SK-N-SH (cell line): ENCODE results near the gene LPIN2. TPM values are rescaled to one million over a fixed set of nuclear protein-coding genes. Genes with fewer than 3 reads are reported as not detected.

Experiments
- CTCF ChIA-PET: fragments of 300-600, 350-600 bp; formaldehyde crosslinking; extraction: SDS; loops from one replicate; lab custom pipeline; 2021; lab: Yijun Ruan, JAX
- POLR2A ChIA-PET: fragments of 350-600 bp; sonication (Branson Sonifier 250); formaldehyde crosslinking; extraction: SDS; loops from one replicate; lab custom pipeline; 2020; ENCODE audit warnings: antibody characterized with exemption, inconsistent platforms; lab: Yijun Ruan, JAX
- DNase-seq: peaks from one replicate; pipeline ENCODE4 v3.0.0; 2012
- H2AFZ ChIP-seq: fragments of 200-600 bp; sonication (generic); 2 replicates; pipeline ENCODE4 v1.8.1; 2016; ENCODE audit warnings: antibody characterized with exemption, mild to moderate bottlenecking, low read depth
- H3F3A ChIP-seq: fragments of 200-600 bp; sonication (generic); replicated peaks from 2 replicates; pipeline ENCODE3; 2016; ENCODE audit warnings: antibody characterized with exemption, mild to moderate bottlenecking; ENCODE audit not compliant: insufficient read depth
- H3K27ac ChIP-seq, 2 experiments: fragments of 200-500 bp in 1 of 2; fragments of 200-600 bp in 1 of 2; sonication (Bioruptor generic) in 1 of 2; sonication (generic), shearing (Covaris generic) in 1 of 2; 2 replicates each; pipeline versions ENCODE4 v1.5.1 to v1.6.1; 2014 to 2016; ENCODE audit warnings: low read depth in 2 of 2, inconsistent platforms in 1 of 2, low read length in 1 of 2, mild to moderate bottlenecking in 1 of 2, mixed read lengths in 1 of 2
- H3K27me3 ChIP-seq: fragments of 200-600 bp; sonication (generic), shearing (Covaris generic); 2 replicates; pipeline ENCODE4 v1.6.1; 2016; ENCODE audit warnings: mixed run types; ENCODE audit not compliant: insufficient read depth
- H3K36me3 ChIP-seq, 2 experiments: fragments of 200-500 bp in 1 of 2; fragments of 200-600 bp in 1 of 2; sonication (Bioruptor generic) in 1 of 2; sonication (generic) in 1 of 2; replicated peaks in 1 of 2; 2 replicates each; pipeline versions ENCODE3 to v1.5.1; 2014 to 2016; ENCODE audit warnings: low read length in 1 of 2, mild to moderate bottlenecking in 1 of 2; ENCODE audit not compliant: insufficient read depth in 2 of 2, control insufficient read depth in 1 of 2
- H3K4me1 ChIP-seq, 2 experiments: fragments of 200-500 bp in 1 of 2; fragments of 200-600 bp in 1 of 2; sonication (Bioruptor generic) in 1 of 2; sonication (generic), shearing (Covaris generic) in 1 of 2; 2 replicates each; pipeline versions ENCODE4 v1.5.1 to v1.6.1; 2014 to 2016; ENCODE audit warnings: low read depth in 1 of 2, low read length in 1 of 2, mixed run types in 1 of 2; ENCODE audit not compliant: insufficient read depth in 2 of 2, control insufficient read depth in 1 of 2
- H3K4me2 ChIP-seq: fragments of 200-600 bp; sonication (generic), shearing (Covaris generic); 2 replicates; pipeline ENCODE4 v1.6.1; 2017; ENCODE audit warnings: mixed run types
- H3K4me3 ChIP-seq, 2 experiments: fragments of 200-500 bp in 1 of 2; fragments of 200-600 bp in 1 of 2; sonication (Bioruptor generic) in 1 of 2; sonication (generic), shearing (Covaris generic) in 1 of 2; 2 replicates each; pipeline versions ENCODE4 v1.5.1 to v1.8.1; 2014 to 2016; ENCODE audit warnings: low read depth in 2 of 2, inconsistent platforms in 1 of 2, low read length in 1 of 2, mild to moderate bottlenecking in 1 of 2, mixed read lengths in 1 of 2, moderate library complexity in 1 of 2
- H3K79me2 ChIP-seq: fragments of 200-600 bp; sonication (generic); 2 replicates; pipeline ENCODE4 v1.8.1; 2017; ENCODE audit warnings: mild to moderate bottlenecking; ENCODE audit not compliant: insufficient read depth
- H3K9ac ChIP-seq: fragments of 200-600 bp; sonication (generic); 2 replicates; pipeline ENCODE4 v1.6.1; 2017; ENCODE audit warnings: mixed run types
- H3K9me2 ChIP-seq: fragments of 200-600 bp; sonication (generic); 2 replicates; pipeline ENCODE4 v1.6.1; 2017; ENCODE audit warnings: mixed run types
- H3K9me3 ChIP-seq: fragments of 200-600 bp; sonication (generic); 2 replicates; pipeline ENCODE4 v1.6.1; 2017; ENCODE audit warnings: mixed run types, mild to moderate bottlenecking, moderate library complexity
- H4K20me1 ChIP-seq: fragments of 200-600 bp; sonication (generic); 2 replicates; pipeline ENCODE4 v1.6.1; 2017; ENCODE audit warnings: mild to moderate bottlenecking, mixed run types; ENCODE audit not compliant: insufficient read depth
- EP300 ChIP-seq, 2 experiments: IDR thresholded peaks; 2 replicates each; pipeline versions ENCODE4 v1.4.0 to v1.6.1; 2012; ENCODE audit warnings: borderline replicate concordance in 1 of 2, low read depth in 1 of 2, low read length in 1 of 2
- EZH2phosphoT487 ChIP-seq: fragments of 200-600 bp; sonication (generic); IDR thresholded peaks from 2 replicates; pipeline ENCODE4 v1.6.1; 2017; ENCODE audit warnings: low read depth, mixed run types, mild to moderate bottlenecking, antibody characterized with exemption, moderate library complexity, borderline replicate concordance
- FOSL2 ChIP-seq: IDR thresholded peaks from 2 replicates; pipeline ENCODE4 v1.4.0; 2012; ENCODE audit warnings: low read depth, mild to moderate bottlenecking, moderate library complexity, borderline replicate concordance
- FOXJ3 ChIP-seq: sonication (generic); formaldehyde crosslinking; IDR thresholded peaks from 2 replicates; pipeline ENCODE4 v1.5.1; 2020; ENCODE audit warnings: mild to moderate bottlenecking, missing genetic modification reagents
- FOXM1 ChIP-seq: IDR thresholded peaks from 2 replicates; pipeline ENCODE4 v1.4.0; 2012; ENCODE audit warnings: low read depth, mild to moderate bottlenecking
- GABPA ChIP-seq: IDR thresholded peaks from 2 replicates; pipeline ENCODE4 v1.4.0; 2012; ENCODE audit warnings: low read depth, mild to moderate bottlenecking
- IRF3 ChIP-seq: fragments of 150-350 bp; IDR thresholded peaks from 2 replicates; pipeline ENCODE4 v1.6.1; 2016; ENCODE audit warnings: mild to moderate bottlenecking, low read depth, low read length
- JUND ChIP-seq: IDR thresholded peaks from 2 replicates; pipeline ENCODE4 v1.4.0; 2012
- MAX ChIP-seq: IDR thresholded peaks from 2 replicates; pipeline ENCODE4 v1.4.0; 2012; ENCODE audit warnings: low read depth
- MEF2A ChIP-seq: IDR thresholded peaks from 2 replicates; pipeline ENCODE4 v1.4.0; 2012; ENCODE audit warnings: low read depth, borderline replicate concordance
- MXI1 ChIP-seq: IDR thresholded peaks from 2 replicates; pipeline ENCODE4 v1.6.1; 2012; ENCODE audit warnings: mild to moderate bottlenecking, low read depth, low read length, improper control_type of control experiment
- NFIC ChIP-seq: IDR thresholded peaks from 2 replicates; pipeline ENCODE4 v1.4.0; 2012; ENCODE audit warnings: borderline replicate concordance
- NRF1 ChIP-seq: IDR thresholded peaks from 2 replicates; pipeline ENCODE4 v1.6.1; 2012; ENCODE audit warnings: low read depth, mild to moderate bottlenecking, low read length
- POLR2AphosphoS5 ChIP-seq: IDR thresholded peaks from 2 replicates; pipeline ENCODE4 v1.6.1; 2012; ENCODE audit warnings: low read depth, low read length
- RAD21 ChIP-seq: IDR thresholded peaks from 2 replicates; pipeline ENCODE4 v1.6.1; 2012; ENCODE audit warnings: mild to moderate bottlenecking, low read length
- RCOR1 ChIP-seq: fragments of 150-350 bp; IDR thresholded peaks from 2 replicates; pipeline ENCODE4 v1.6.1; 2017; ENCODE audit warnings: antibody characterized with exemption, low read length
- REST ChIP-seq: IDR thresholded peaks from 2 replicates; pipeline ENCODE4 v1.6.1; 2012; ENCODE audit warnings: mild to moderate bottlenecking, low read depth, low read length, moderate library complexity
- RFX5 ChIP-seq: IDR thresholded peaks from 2 replicates; pipeline ENCODE4 v1.6.1; 2012; ENCODE audit warnings: mild to moderate bottlenecking, improper control_type of control experiment, low read length
- SMC3 ChIP-seq: IDR thresholded peaks from 2 replicates; pipeline ENCODE4 v1.6.1; 2012; ENCODE audit warnings: low read depth, low read length, improper control_type of control experiment
- TCF12 ChIP-seq: IDR thresholded peaks from 2 replicates; pipeline ENCODE4 v1.4.0; 2012
- USF1 ChIP-seq: IDR thresholded peaks from 2 replicates; pipeline ENCODE4 v1.4.0; 2012; ENCODE audit warnings: low read depth, borderline replicate concordance
- USF2 ChIP-seq: fragments of 150-350 bp; IDR thresholded peaks from 2 replicates; pipeline ENCODE4 v1.6.1; 2017; ENCODE audit warnings: antibody characterized with exemption, low read length, low read depth, borderline replicate concordance
- YY1 ChIP-seq: IDR thresholded peaks from 2 replicates; pipeline ENCODE4 v1.4.0; 2012; ENCODE audit warnings: low read depth, mild to moderate bottlenecking
- ZBTB33 ChIP-seq: IDR thresholded peaks from 2 replicates; pipeline ENCODE4 v1.4.0; 2012; ENCODE audit warnings: low read depth, borderline replicate concordance
- WGBS: methylation state at CpG from one replicate; pipeline ENCODE4 v1.1.6; 2017; ENCODE audit warnings: low lambda C conversion rate; 5-methylcytosine and 5-hydroxymethylcytosine counted together
- polyA plus RNA-seq, 3 experiments: library from polyadenylated mRNA; depleted of rRNA; stranded (reverse); fragments of >200 nt; gene quantifications; 2 replicates each; pipeline ENCODE4 v1.2.3, GENCODE V29; 2012

The LPIN2 gene
- polyA plus RNA-seq (2012; rRNA removed): 19.3 and 20.3 TPM in 2 replicates
- polyA plus RNA-seq (2012; cell fraction: cytosol; rRNA removed): 18.9 and 20.5 TPM in 2 replicates
- 17.1 and 27.5 TPM in 2 replicates for polyA plus RNA-seq (2012; cell fraction: nucleus; rRNA removed)

GRCh38 chr18:3013024-3013804, at the start of gene LPIN2:
LPIN2 (minus strand) TSS chr18:3013144; CDS start chr18:2960840, 52,304 bp downstream.
- 2% methylated on average over 10 of the region's 78 CpGs for WGBS
- no peaks in the 10 kb centered on the region for H3K9me2 ChIP-seq
- H3K9ac ChIP-seq: peak within 1 kb of the TSS; percentile 76
- CTCF ChIA-PET: interaction anchor here (0.6 kb wide), 1 partner anchor 233 kb away, joined by 3 read pairs; no protein-coding TSS in a partner anchor
- H3K4me3 ChIP-seq: peak within 1 kb of the TSS; percentile 65 to 71
- H3K9me3 ChIP-seq: no peaks in the 10 kb centered on the region
- DNase-seq: peak; percentile 96
- peaks cover 1% of the 10 kb centered on the region; the same call in 1 of the 2 replicates for H4K20me1 ChIP-seq
- H3F3A ChIP-seq: peaks cover 36% of the 10 kb centered on the region
- H3K27ac ChIP-seq: peak within 1 kb of the TSS; percentile 73 to 89
- peaks cover 6 to 33% of the 10 kb centered on the region in 2 experiments for H3K4me1 ChIP-seq
- peaks cover 0 to 15% of the 10 kb centered on the region in 2 experiments for H3K36me3 ChIP-seq
- H2AFZ ChIP-seq: peak within 1 kb of the TSS; percentile 83
- H3K79me2 ChIP-seq: peaks cover 43% of the 10 kb centered on the region
- POLR2A ChIA-PET: no interaction called here
- peak within 1 kb of the TSS; percentile 70 for H3K4me2 ChIP-seq
- no peaks in the 10 kb centered on the region for H3K27me3 ChIP-seq
- peak; percentile 84 for TF ChIP-seq NFIC
- no peak for TF ChIP-seq YY1
- peak; percentile 91 for TF ChIP-seq USF1
- no peak for TF ChIP-seq RFX5
- TF ChIP-seq ZBTB33: no peak
- TF ChIP-seq NRF1: peak; percentile 35; the same call in 1 of the 2 replicates
- peak; percentile 85; the same call in 1 of the 2 replicates for TF ChIP-seq MXI1
- no peak for TF ChIP-seq FOSL2
- TF ChIP-seq REST: no peak
- TF ChIP-seq USF2: peak; percentile 60
- TF ChIP-seq JUND: no peak
- no peak for TF ChIP-seq SMC3
- TF ChIP-seq MAX: no peak
- peak; percentile 32; the same call in 1 of the 2 replicates for TF ChIP-seq POLR2AphosphoS5
- no peak for TF ChIP-seq FOXM1
- no peak for TF ChIP-seq IRF3
- no peak for TF ChIP-seq TCF12
- no peak for TF ChIP-seq RAD21
- no peak for TF ChIP-seq EZH2phosphoT487
- no peak for TF ChIP-seq FOXJ3 (CRISPR knock-in tag)
- peak; percentile 54 for TF ChIP-seq RCOR1
- no peak for TF ChIP-seq GABPA
- no peak for TF ChIP-seq MEF2A
- TF ChIP-seq EP300 (IDR thresholded peaks at IDR 0.05; ENCODE audit: borderline replicate concordance in 1 of 2, low read depth in 1 of 2, low read length in 1 of 2): no peak
